Sigmoid colon (tissue), 7 donors: ENCODE measurements around the gene HBB. TPM values are rescaled to one million over a fixed set of nuclear protein-coding genes. Genes with fewer than 3 reads are reported as not detected.

ENCODE experiments used
- DNase-seq: peaks from one replicate; pipeline ENCODE4 v3.0.0-alpha.2; 2019
- H3K27ac ChIP-seq, 4 donors: fragments of 200-600 bp; sonication (generic); one replicate each; pipeline ENCODE4 v1.5.1; 2016 to 2019; ENCODE audit warnings: mild to moderate bottlenecking in 1 of 4
- H3K27me3 ChIP-seq, 3 donors: fragments of 200-600 bp; sonication (generic); one replicate each; pipeline ENCODE4 v1.5.1; 2019; ENCODE audit warnings: mild to moderate bottlenecking in 1 of 3
- H3K36me3 ChIP-seq, 4 donors: fragments of 200-600 bp; sonication (generic); one replicate each; pipeline ENCODE4 v1.5.1; 2016 to 2019
- H3K4me1 ChIP-seq, 4 donors: fragments of 200-600 bp; sonication (generic); one replicate each; pipeline ENCODE4 v1.5.1; 2017 to 2019
- H3K4me3 ChIP-seq, 4 donors: fragments of 200-600 bp; sonication (generic); one replicate each; pipeline ENCODE4 v1.5.1; 2017 to 2019; ENCODE audit warnings: mild to moderate bottlenecking in 2 of 4, moderate library complexity in 1 of 4
- H3K9me3 ChIP-seq, 4 donors: fragments of 200-600 bp in 3 of 4; sonication (generic) in 3 of 4; one replicate each; pipeline versions ENCODE4 v1.5.1 to v1.6.1; 2013 to 2019
- EP300 ChIP-seq, 4 donors: sonication (generic); formaldehyde crosslinking; IDR thresholded peaks; one replicate each; pipeline ENCODE4 v1.6.1; 2017; ENCODE audit warnings: antibody characterized with exemption in 4 of 4
- POLR2A ChIP-seq, 2 donors: fragments of 450-650 bp; IDR thresholded peaks; one replicate each; pipeline ENCODE4 v1.6.1; 2016; ENCODE audit warnings: antibody characterized with exemption in 2 of 2, mild to moderate bottlenecking in 2 of 2, moderate library complexity in 2 of 2
- POLR2AphosphoS5 ChIP-seq, 4 donors: sonication (generic); formaldehyde crosslinking; IDR thresholded peaks; one replicate each; pipeline ENCODE4 v1.6.1; 2017; ENCODE audit warnings: antibody characterized with exemption in 4 of 4
- WGBS, 2 donors: extraction: QIAGEN DNeasy Blood & Tissue Kit; methylation state at CpG; one replicate each; pipeline ENCODE4 v1.1.7; 2013; 5-methylcytosine and 5-hydroxymethylcytosine counted together
- intact Hi-C: fragments of 100-400 bp; cut with DNase I; formaldehyde crosslinking; loops from one replicate; pipeline ENCODE4 v1.15.1; 2023
- polyA plus RNA-seq, 3 donors: library from polyadenylated mRNA; stranded (reverse); fragments of 200-250 nt; gene quantifications; one replicate each; pipeline ENCODE4 v1.2.3, GENCODE V29; 2013
- total RNA-seq, 4 donors: library from RNA; depleted of rRNA; stranded (reverse); fragments of >200 nt; gene quantifications; one replicate each; pipeline ENCODE4 v1.1.0, GENCODE V29; 2016
- TF ChIP-seq, protein P1 (sequence below), 4 experiments: fragments of 450-650 bp in 3 of 4; fragments of 200-600 bp in 1 of 4; IDR thresholded peaks; one replicate each; pipeline ENCODE4 v1.5.1; 2016 to 2019; ENCODE audit warnings: antibody characterized with exemption in 4 of 4, mild to moderate bottlenecking in 3 of 4, moderate library complexity in 2 of 4
- donor health status: healthy with polysubstance abuse.
- donor health status: Bipolar disorder and iron deficiency.
- donor health status: healthy.

Gene HBB
- total and polyA plus RNA-seq, 7 donors, result 1.6 to 57.3 (median 3.5) TPM; not detected in 1

DNA sequence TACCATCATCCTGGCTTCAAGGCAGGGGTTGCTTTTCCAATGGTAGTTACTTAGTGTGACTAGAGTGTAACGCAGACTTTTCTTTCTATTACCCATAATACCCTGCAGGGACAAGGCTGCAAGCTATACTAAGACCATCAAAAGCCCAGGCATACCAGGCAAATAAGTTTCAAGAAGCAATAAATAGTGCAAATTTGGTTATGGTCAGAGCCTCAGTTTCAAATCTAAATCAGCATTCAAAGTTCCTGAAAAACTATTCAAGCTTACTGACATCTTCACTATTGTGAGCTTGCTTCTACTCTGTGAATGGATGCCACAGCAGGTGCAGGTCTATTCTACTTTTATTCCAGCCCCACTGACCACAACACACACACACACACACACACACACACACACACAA, 2.5 kb upstream of the HBB start:
- H3K4me1 ChIP-seq, result no peaks in the 10 kb centered on the region
- TF ChIP-seq POLR2AphosphoS5 (IDR thresholded peaks at IDR 0.05) (no peak), POLR2A (IDR thresholded peaks at IDR 0.05) (no peak), EP300 (IDR thresholded peaks at IDR 0.05) (no peak)
- TF ChIP-seq, protein P1, sequence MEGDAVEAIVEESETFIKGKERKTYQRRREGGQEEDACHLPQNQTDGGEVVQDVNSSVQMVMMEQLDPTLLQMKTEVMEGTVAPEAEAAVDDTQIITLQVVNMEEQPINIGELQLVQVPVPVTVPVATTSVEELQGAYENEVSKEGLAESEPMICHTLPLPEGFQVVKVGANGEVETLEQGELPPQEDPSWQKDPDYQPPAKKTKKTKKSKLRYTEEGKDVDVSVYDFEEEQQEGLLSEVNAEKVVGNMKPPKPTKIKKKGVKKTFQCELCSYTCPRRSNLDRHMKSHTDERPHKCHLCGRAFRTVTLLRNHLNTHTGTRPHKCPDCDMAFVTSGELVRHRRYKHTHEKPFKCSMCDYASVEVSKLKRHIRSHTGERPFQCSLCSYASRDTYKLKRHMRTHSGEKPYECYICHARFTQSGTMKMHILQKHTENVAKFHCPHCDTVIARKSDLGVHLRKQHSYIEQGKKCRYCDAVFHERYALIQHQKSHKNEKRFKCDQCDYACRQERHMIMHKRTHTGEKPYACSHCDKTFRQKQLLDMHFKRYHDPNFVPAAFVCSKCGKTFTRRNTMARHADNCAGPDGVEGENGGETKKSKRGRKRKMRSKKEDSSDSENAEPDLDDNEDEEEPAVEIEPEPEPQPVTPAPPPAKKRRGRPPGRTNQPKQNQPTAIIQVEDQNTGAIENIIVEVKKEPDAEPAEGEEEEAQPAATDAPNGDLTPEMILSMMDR (IDR thresholded peaks at IDR 0.05), result no peak
- no peak overlapping the region for H3K27ac ChIP-seq
- H3K9me3 ChIP-seq, result no peaks in the 10 kb centered on the region
- intact Hi-C loops, result no loop called here
- H3K27me3 ChIP-seq, result no peaks in the 10 kb centered on the region
- WGBS, 2 donors, result 86 to 87% methylated on average over 1 of the region's 1 CpG
- no peak overlapping the region for H3K4me3 ChIP-seq
- DNase-seq, result no peak
- H3K36me3 ChIP-seq, result no peaks in the 10 kb centered on the region

DNA sequence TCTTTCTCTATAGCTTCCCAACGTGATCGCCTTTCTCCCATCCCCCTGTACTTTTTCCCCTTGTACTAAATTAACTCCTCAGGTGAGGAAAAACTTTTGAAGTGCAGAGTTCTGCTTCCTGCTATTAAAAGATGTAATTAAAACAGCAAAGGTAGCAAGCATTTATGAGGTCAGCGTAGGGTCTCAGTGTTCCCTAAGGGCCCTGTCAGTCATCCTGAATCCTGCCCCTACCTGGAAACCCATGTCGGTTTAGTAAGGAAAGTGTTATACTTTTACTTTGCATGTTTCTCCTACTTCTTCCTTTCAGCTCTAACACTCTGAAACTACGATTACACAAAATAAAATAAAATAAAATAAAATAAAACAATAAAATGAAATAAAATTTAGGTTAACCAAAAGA, 1.3 kb upstream of the HBB start:
- Histone ChIP-seq H3K27ac (no peak overlapping the region), H3K36me3 (no peaks in the 10 kb centered on the region), H3K27me3 (no peaks in the 10 kb centered on the region), H3K4me3 (no peak overlapping the region), H3K4me1 (no peaks in the 10 kb centered on the region), H3K9me3 (no peaks in the 10 kb centered on the region)
- DNase-seq, result no peak
- no peak for TF ChIP-seq POLR2A (IDR thresholded peaks at IDR 0.05)
- TF ChIP-seq POLR2AphosphoS5 (IDR thresholded peaks at IDR 0.05), result no peak
- no peak for TF ChIP-seq EP300 (IDR thresholded peaks at IDR 0.05)
- TF ChIP-seq, protein P1 (IDR thresholded peaks at IDR 0.05), result no peak
- 49 to 60% methylated on average over 5 of the region's 5 CpGs for WGBS, 2 donors
- intact Hi-C loops, result no loop called here

DNA sequence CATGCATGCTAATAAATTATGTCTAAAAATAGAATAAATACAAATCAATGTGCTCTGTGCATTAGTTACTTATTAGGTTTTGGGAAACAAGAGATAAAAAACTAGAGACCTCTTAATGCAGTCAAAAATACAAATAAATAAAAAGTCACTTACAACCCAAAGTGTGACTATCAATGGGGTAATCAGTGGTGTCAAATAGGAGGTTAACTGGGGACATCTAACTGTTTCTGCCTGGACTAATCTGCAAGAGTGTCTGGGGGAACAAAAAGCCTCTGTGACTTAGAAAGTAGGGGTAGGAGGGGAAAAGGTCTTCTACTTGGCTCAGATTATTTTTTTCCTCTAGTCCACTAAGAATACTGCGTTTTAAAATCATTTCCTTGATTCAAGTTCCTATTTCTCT, 810 bp upstream of the HBB start:
- WGBS, 2 donors, result 19 to 54% methylated on average over 1 of the region's 1 CpG
- TF ChIP-seq POLR2AphosphoS5 (IDR thresholded peaks at IDR 0.05), result no peak
- no peak for TF ChIP-seq EP300 (IDR thresholded peaks at IDR 0.05)
- TF ChIP-seq, protein P1 (IDR thresholded peaks at IDR 0.05), result no peak
- no peak for TF ChIP-seq POLR2A (IDR thresholded peaks at IDR 0.05)
- Histone ChIP-seq H3K4me1 (no peaks in the 10 kb centered on the region), H3K27me3 (no peaks in the 10 kb centered on the region), H3K4me3 (no peak overlapping the region), H3K36me3 (no peaks in the 10 kb centered on the region), H3K9me3 (no peaks in the 10 kb centered on the region), H3K27ac (no peak overlapping the region)
- DNase-seq, result no peak
- intact Hi-C loops, result no loop called here

- H3K9me3 ChIP-seq, result no peaks in the 10 kb centered on the region
- no peak overlapping the region for H3K27ac ChIP-seq
- no peak for DNase-seq
- 57 to 61% methylated on average over 2 of the region's 2 CpGs for WGBS, 2 donors
- H3K27me3 ChIP-seq, result no peaks in the 10 kb centered on the region
- no peak overlapping the region for H3K4me3 ChIP-seq
- no peaks in the 10 kb centered on the region for H3K4me1 ChIP-seq
- no peak for TF ChIP-seq POLR2A (IDR thresholded peaks at IDR 0.05)
- no peak for TF ChIP-seq POLR2AphosphoS5 (IDR thresholded peaks at IDR 0.05)
- no peak for TF ChIP-seq EP300 (IDR thresholded peaks at IDR 0.05)
- TF ChIP-seq, protein P1 (IDR thresholded peaks at IDR 0.05), result no peak
- intact Hi-C loops, result no loop called here
- H3K36me3 ChIP-seq, result no peaks in the 10 kb centered on the region
Observed at GRCh38 chr11:5225480-5225871, 1.4 kb downstream of the HBB start.
